HG03025 (cell line): Measurements from ENCODE around the gene SYCE1L.
"Not testable (repeated sequence)": the region's sequence is repeated elsewhere in the genome, so short reads cannot be mapped to it uniquely, and the experiment has no call there.

ENCODE experiments used
- ATAC-seq: cut with Tn5 transposase; IDR thresholded peaks from one replicate; pipeline ENCODE4 v1.9.1; 2021; ENCODE audit warnings: mild to moderate bottlenecking, moderate library complexity; ENCODE audit not compliant: unreplicated experiment, low FRiP score

The SYCE1L gene

GRCh38 chr16:77199211-77199610 lies at the start of gene SYCE1L:
SYCE1L (plus strand) TSS chr16:77199408; CDS start chr16:77199452, 44 bp downstream.
- no peak for ATAC-seq

- ATAC-seq = no peak
These were observed 41.7 kb upstream of the SYCE1L start for GRCh38 chr16:77157346-77158058.

DNA sequence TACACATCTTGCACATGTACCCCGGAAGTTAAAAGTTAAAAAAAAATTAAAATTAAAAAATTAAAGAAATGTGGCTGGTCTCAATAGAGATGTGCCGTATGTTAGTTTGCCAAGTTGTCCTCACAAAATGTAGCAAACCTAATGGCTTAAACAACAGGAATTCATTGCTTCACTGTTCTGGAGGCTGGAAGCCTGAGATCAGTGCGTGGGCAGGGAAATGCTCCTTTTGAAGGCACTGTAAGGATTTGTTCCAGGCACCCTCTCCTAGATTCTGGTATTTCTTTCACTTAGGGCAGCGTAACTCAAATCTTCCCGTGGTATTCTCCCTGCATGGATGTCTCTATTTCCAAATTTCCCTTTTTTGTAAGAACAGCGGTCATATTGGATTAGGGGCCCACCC lies 40.9 kb upstream of the SYCE1L start:
- no peak for ATAC-seq

DNA sequence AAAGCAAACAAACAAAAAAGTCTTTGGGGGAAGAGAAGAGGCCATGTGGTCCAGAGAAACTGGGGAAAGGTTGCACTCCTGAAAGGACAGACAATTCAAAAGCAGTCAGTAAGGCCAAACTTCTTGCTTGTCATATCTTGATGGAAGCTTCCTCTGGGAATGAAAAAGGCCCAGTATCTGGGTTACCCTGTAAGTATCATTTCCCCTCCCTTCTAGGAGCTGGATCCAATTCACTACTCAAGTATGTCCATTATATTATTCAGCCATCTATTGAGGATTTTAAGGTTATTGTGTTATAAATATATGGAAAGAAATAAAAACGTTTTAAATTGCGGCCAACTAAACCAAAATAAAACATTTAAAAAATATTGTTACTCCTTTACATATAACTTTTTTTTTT lies 34.2 kb upstream of the SYCE1L start:
- no peak for ATAC-seq

DNA sequence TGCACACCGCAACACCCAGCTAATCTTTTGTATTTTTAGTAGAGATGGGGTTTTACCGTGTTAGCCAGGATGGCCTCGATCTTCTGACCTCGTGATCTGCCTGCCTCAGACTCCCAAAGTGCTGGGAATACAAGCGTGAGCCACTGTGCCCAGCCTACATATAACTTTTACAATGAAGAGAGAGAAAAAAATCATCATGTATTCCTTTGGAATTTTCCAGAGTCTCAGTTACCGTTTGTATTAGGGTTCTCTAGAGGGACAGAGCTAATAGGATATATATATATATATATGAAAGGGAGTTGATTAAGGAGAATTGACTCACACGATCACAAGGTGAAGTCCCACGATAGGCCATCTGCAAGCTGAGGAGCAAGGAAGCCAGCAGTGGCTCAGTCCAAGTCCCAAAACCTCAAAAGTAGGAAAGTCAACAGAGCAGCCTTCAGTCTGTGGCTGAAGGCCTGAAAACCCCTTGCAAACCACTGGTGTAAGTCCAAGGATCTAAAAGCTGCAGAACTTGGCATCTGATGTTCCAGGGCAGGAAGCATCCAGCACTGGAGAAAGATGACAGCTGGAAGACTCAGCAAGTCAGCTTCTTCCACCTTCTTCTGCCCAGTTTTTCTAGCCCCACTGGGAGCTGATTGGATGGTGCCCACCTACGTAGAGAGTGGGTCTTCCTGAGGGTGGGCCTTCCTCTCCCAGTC lies 33.5 kb upstream of the SYCE1L start:
- not testable (repeated sequence) for ATAC-seq

DNA sequence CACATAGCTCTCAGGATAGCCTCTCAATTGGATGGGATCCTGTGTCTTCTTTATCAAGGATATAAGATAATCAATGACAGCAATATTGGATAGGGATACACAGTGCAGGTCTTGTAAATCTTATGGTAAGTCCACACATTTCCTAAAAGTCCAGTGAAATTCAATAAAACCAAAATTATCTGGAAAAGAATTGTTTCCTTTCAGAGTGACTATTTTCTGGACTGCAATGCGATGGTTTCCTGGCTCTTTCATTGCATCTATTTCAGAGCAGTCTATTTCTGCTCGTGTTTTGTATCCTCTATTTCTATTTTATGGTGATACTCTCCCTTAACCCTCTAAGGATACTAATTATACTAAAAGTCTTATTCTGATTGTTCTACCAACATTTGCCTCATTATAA lies 32.5 kb upstream of the SYCE1L start:
- no peak for ATAC-seq

- no peak for ATAC-seq
These were observed 30.3 kb upstream of the SYCE1L start for GRCh38 chr16:77168901-77169300.

DNA sequence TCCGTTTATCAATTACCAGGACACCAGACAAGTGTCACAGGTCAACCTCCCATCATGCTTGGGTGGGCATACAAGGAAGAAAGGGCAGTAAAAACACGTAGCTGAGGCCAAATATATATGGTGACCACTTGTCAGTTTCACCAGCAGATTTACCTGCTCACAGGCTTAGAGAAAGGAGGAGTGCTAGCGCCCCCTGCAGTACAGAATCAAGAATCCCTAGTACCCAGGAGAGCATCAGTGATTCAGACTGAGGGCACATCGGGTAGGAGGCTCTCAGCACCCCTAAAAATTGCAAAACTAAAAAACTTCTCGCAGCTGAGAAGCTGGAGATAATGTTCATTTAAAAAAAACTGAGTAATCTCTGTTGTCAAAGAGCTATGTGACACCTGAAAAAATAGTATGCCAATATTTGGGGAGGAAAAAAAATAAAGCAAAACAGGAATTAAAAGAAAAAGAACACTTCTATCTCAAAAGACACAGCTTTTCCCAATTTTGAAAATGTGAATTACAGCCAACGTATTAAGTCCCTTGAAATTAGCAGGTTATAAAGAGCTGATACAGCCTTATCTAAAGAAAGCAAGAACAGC lies 29.5 kb upstream of the SYCE1L start:
- ATAC-seq = no peak

DNA sequence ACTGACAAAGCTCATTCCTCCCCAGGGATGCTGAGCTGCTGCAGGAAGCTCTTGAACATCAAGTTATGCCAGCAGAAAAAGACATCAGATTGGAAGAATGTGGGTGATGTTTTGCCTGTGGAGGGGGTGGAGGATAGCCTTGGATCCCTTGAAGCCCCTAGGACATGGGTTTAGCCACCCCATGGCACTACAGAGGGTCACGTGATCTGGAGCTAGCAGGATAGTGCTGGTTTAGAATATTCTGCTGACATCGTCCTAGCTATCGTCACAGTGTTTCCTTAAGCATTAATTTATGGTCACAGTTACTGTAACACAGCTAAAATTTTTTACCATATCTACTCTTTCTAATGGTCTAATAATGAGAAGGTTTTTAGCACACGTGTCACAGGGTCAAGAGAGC lies 28.4 kb upstream of the SYCE1L start:
- ATAC-seq = no peak

DNA sequence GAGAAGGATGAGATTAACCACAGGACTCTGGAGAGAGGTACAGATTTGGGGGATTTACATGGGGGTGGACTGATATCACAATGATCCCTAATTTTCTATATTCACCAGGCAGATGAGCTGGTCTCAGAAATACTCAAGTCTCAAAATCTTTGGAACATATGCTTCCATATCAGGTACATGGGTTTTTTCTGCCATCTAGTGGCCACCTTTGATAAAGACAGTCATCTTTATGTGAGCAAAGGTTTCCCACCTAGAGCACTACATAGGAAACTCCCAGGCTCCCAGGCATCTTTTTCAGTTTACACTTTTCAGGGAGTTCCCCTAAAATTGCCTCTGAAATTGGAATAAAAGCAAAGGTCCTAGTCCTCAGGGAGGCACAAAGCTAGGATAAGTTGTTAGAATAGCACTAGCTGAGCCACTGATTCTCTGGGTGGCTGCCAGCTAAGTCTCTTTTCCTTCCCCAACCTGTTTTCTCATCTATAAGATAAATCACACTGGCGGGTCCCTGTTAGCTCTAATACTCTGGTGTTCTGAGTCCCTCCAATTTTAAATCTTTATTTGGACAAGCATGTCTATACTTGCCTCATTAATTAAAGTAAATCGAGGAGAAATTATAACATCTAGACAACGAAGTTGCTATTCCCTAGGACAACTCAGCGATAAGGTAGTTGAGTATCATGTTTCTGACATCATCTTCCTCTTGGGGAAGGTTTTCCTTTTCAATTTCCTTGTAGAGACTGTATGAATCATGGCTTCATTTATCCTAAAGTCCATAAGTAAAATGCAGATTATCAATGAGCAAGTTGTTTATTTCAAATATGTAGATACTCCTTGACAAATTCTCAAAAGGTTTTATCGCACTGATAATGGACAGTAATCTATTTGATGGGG lies 27.2 kb upstream of the SYCE1L start:
- peak; percentile 77 for ATAC-seq

DNA sequence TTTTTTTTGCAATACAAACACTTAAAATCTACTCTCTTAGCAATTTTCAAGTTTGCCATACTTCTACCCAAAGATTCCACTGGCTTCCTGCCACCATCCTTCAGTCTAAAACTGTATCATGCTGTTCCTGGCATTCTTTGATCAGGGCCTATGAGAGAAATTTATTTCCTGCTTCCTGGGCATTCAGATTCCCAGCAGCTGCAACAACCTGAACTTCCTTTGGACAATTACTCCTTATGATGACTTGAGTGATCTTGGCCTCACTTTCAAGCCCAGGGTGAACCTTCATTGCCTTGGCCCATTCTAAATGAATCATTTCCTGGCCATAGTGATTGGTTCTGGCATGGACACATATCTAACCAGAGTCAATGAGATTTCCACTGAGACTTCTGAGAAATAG lies 26.3 kb upstream of the SYCE1L start:
- ATAC-seq = no peak

DNA sequence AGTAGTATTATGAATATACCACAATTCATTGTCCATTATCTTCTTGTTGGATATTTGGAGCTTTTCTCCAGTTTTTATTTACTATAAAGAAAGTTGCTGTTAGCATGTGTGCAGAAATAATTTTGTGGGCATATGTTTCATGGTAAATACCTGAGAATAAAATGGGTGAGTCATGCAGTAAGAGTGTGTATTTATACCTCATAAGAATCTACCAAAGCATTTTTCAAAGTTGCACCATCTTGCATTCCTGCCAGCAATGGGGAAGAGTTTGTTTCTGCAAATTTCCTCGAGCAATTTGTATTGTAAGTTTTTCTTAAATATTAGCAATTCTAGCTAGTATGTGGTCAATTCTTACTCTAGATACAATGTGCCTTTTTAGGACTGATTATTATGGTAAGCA lies 16.1 kb upstream of the SYCE1L start:
- ATAC-seq = no peak

DNA sequence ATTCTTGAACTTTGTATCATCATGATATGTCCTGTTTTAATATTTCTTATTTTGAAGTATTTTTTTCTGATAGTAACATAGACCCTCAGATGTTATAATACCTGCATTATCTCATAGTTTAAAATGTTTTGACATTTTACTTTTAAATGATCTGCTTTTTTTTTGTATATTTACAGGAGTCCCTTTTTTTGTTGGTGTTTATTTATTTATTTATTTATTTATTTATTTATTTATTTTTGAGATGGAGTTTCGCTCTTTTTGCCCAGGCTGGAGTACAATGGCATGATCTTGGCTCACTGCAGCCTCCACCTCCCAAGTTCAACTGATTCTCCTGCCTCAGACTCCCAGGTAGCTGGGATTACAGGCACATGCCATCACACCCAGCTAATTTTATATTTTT lies 12.9 kb upstream of the SYCE1L start:
- not testable (repeated sequence) for ATAC-seq

- ATAC-seq = no peak
These were observed 9.1 kb upstream of the SYCE1L start for GRCh38 chr16:77190190-77190477.

- peak; percentile 98 for ATAC-seq
These were observed 8.5 kb upstream of the SYCE1L start, which contains the start of gene MON1B for GRCh38 chr16:77190478-77191258. MON1B (plus strand) TSS chr16:77191190; CDS start chr16:77191486, 296 bp downstream.

- peak; percentile 1 for ATAC-seq
These were observed 7.8 kb upstream of the SYCE1L start for GRCh38 chr16:77191259-77191969.

DNA sequence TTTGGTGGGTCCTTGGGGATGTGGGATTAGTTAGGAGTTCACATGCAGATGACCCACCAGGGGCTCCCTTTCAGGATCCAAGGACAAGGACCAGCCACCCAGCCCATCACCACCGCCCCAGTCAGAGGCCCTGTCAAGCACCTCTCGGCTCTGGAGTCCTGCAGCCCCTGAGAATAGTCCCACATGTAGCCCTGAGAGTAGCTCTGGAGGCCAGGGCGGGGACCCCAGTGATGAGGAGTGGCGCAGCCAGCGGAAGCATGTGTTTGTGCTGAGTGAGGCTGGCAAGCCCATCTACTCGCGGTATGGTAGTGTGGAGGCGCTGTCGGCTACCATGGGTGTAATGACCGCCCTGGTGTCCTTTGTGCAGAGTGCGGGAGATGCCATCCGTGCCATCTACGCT lies 5.8 kb upstream of the SYCE1L start:
- ATAC-seq = no peak

DNA sequence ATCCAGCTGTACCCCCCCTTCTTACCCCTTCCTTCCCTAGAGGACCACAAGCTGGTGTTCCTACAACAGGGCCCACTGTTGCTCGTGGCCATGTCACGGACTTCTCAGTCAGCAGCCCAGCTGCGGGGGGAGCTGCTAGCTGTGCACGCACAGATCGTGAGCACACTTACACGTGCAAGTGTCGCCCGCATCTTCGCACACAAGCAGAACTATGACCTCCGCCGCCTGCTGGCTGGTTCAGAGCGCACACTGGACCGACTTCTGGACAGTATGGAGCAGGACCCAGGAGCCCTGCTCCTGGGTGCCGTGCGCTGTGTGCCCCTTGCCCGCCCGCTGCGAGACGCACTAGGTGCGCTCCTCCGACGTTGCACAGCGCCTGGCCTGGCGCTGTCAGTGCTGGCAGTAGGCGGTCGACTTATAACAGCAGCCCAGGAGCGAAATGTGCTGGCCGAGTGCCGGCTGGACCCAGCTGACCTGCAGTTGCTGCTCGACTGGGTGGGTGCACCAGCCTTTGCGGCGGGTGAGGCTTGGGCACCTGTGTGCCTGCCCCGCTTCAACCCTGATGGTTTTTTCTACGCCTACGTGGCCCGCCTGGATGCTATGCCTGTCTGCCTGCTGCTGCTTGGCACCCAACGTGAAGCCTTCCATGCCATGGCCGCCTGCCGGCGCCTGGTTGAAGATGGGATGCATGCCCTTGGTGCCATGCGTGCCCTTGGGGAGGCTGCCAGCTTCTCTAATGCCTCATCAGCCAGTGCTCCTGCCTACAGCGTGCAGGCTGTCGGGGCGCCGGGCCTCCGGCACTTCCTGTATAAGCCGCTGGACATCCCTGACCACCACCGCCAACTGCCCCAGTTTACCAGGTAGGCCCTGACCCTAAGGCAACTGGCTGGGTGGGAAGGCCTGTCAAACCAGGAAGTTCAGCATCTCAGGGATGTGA lies 4.6 kb upstream of the SYCE1L start:
- ATAC-seq = no peak
